GM23338 (cell line): Measurements from ENCODE around the gene ITGA2. TPM values are rescaled to one million over a fixed set of nuclear protein-coding genes. Genes with fewer than 3 reads are reported as not detected.

Experiments
- ATAC-seq: fragments of 200-7000 bp; cut with Tn5 transposase; 3 replicates; pipeline ENCODE4 v1.9.1; 2020
- DNase-seq: peaks from one replicate; pipeline ENCODE4 v3.0.0-alpha.2; 2015; ENCODE audit warnings: low spot score
- H2AFZ ChIP-seq: fragments of 200-600 bp; sonication (generic); 2 replicates; pipeline ENCODE4 v1.8.0; 2016; ENCODE audit warnings: antibody characterized with exemption, mild to moderate bottlenecking, moderate library complexity
- H3F3A ChIP-seq: fragments of 200-600 bp; sonication (generic); replicated peaks from 2 replicates; pipeline ENCODE4 v1.8.0; 2017; ENCODE audit warnings: antibody characterized with exemption, mixed run types, low read depth
- H3K27ac ChIP-seq: fragments of 200-600 bp; sonication (generic); 2 replicates; pipeline ENCODE4 v1.6.1; 2016; ENCODE audit warnings: low read depth
- H3K27me3 ChIP-seq: fragments of 200-600 bp; sonication (generic); 2 replicates; pipeline ENCODE4 v1.8.0; 2016; ENCODE audit warnings: mild to moderate bottlenecking, mixed run types, moderate library complexity; ENCODE audit not compliant: insufficient read depth
- H3K36me3 ChIP-seq: fragments of 200-600 bp; sonication (generic); 2 replicates; pipeline ENCODE4 v1.8.0; 2016; ENCODE audit warnings: mild to moderate bottlenecking; ENCODE audit not compliant: insufficient read depth
- H3K4me1 ChIP-seq: fragments of 200-600 bp; sonication (generic); 2 replicates; pipeline ENCODE4 v1.8.0; 2016; ENCODE audit warnings: mild to moderate bottlenecking, moderate library complexity; ENCODE audit not compliant: insufficient read depth
- H3K4me2 ChIP-seq: fragments of 200-600 bp; sonication (generic); 2 replicates; pipeline ENCODE4 v1.7.1; 2017; ENCODE audit warnings: mixed run types
- H3K4me3 ChIP-seq: fragments of 200-600 bp; sonication (generic); 2 replicates; pipeline ENCODE4 v1.6.1; 2016; ENCODE audit warnings: mixed run types
- H3K79me2 ChIP-seq: fragments of 200-600 bp; sonication (generic); replicated peaks from 2 replicates; pipeline ENCODE4 v1.8.0; 2017; ENCODE audit warnings: mild to moderate bottlenecking; ENCODE audit not compliant: insufficient read depth
- H3K9me2 ChIP-seq: fragments of 200-600 bp; sonication (generic); 2 replicates; pipeline ENCODE4 v1.8.0; 2017; ENCODE audit not compliant: insufficient read depth
- H4K20me1 ChIP-seq: fragments of 200-600 bp; sonication (generic); replicated peaks from 2 replicates; pipeline ENCODE4 v1.8.0; 2017; ENCODE audit warnings: mild to moderate bottlenecking; ENCODE audit not compliant: insufficient read depth
- H3K27ac Mint-ChIP-seq: 2 replicates; pipeline ENCODE4 v1.8.0; 2020; ENCODE audit warnings: inconsistent platforms, mild to moderate bottlenecking, moderate library complexity, mixed read lengths
- H3K27me3 Mint-ChIP-seq: 3 replicates; pipeline ENCODE4 v1.8.0; 2022; ENCODE audit warnings: low read depth, mild to moderate bottlenecking, moderate library complexity, mixed read lengths, inconsistent platforms; ENCODE audit not compliant: insufficient read depth, poor library complexity
- H3K36me3 Mint-ChIP-seq: 3 replicates; pipeline ENCODE4 v1.8.0; 2021; ENCODE audit warnings: low read depth, mild to moderate bottlenecking, inconsistent platforms, moderate library complexity, mixed read lengths
- H3K4me1 Mint-ChIP-seq: 3 replicates; pipeline ENCODE4 v1.8.0; 2020; ENCODE audit warnings: mild to moderate bottlenecking, inconsistent platforms, mixed read lengths
- H3K4me3 Mint-ChIP-seq: 3 replicates; pipeline ENCODE4 v1.8.0; 2021; ENCODE audit warnings: moderate library complexity, mild to moderate bottlenecking, inconsistent platforms, mixed read lengths
- H3K9me3 Mint-ChIP-seq: 3 replicates; pipeline ENCODE4 v1.8.0; 2020; ENCODE audit warnings: moderate library complexity, mild to moderate bottlenecking, inconsistent platforms, mixed read lengths
- CREB1 ChIP-seq: fragments of 250-450 bp; sonication (Bioruptor Pico); IDR thresholded peaks from 2 replicates; pipeline ENCODE4 v1.5.0; 2020; ENCODE audit warnings: low read depth, mild to moderate bottlenecking, moderate library complexity
- EZH2 ChIP-seq: fragments of 200-600 bp; sonication (generic); IDR thresholded peaks from one replicate; pipeline ENCODE4 v1.8.0; 2017; ENCODE audit warnings: antibody characterized with exemption, mild to moderate bottlenecking, low read depth; ENCODE audit not compliant: unreplicated experiment
- EZH2phosphoT487 ChIP-seq: fragments of 200-600 bp; sonication (generic); IDR thresholded peaks from one replicate; pipeline ENCODE4 v1.8.1; 2018; ENCODE audit warnings: antibody characterized with exemption; ENCODE audit not compliant: unreplicated experiment
- JUNB ChIP-seq: IDR thresholded peaks from one replicate; pipeline ENCODE4 v1.6.1; 2016; ENCODE audit warnings: antibody characterized with exemption; ENCODE audit not compliant: unreplicated experiment
- NANOG ChIP-seq: IDR thresholded peaks from 2 replicates; pipeline ENCODE4 v1.6.1; 2016; ENCODE audit warnings: antibody characterized with exemption, borderline replicate concordance
- POLR2AphosphoS5 ChIP-seq: IDR thresholded peaks from 2 replicates; pipeline ENCODE4 v1.6.1; 2016; ENCODE audit warnings: antibody characterized with exemption, low read depth
- REST ChIP-seq: IDR thresholded peaks from one replicate; pipeline ENCODE4 v1.6.1; 2018; ENCODE audit warnings: antibody characterized with exemption; ENCODE audit not compliant: unreplicated experiment
- STAT1 ChIP-seq: IDR thresholded peaks from one replicate; pipeline ENCODE4 v1.6.1; 2016; ENCODE audit warnings: antibody characterized with exemption; ENCODE audit not compliant: unreplicated experiment
- ZNF114 ChIP-seq: fragments of 250-450 bp; sonication (Bioruptor Pico); IDR thresholded peaks from 2 replicates; pipeline ENCODE4 v1.5.0; 2020; ENCODE audit warnings: mild to moderate bottlenecking, moderate library complexity
- ZNF331 ChIP-seq: fragments of 250-450 bp; sonication (Bioruptor Pico); IDR thresholded peaks from 2 replicates; pipeline ENCODE4 v1.5.0; 2020; ENCODE audit warnings: low read depth, mild to moderate bottlenecking, moderate library complexity
- polyA plus RNA-seq: library from polyadenylated mRNA; unstranded; fragments of >200 nt; fragmentation: Nextera tagmentation; extraction: Ambion mirVana; gene quantifications from 2 replicates; pipeline ENCODE4 v1.2.1, GENCODE V29; 2016
- total RNA-seq: library from RNA; depleted of rRNA; stranded (reverse); fragments of >200 nt; shearing (Covaris generic); gene quantifications from 2 replicates; pipeline ENCODE4 v1.2.3, GENCODE V29; 2014
- TF ChIP-seq, protein P1 (sequence below), 2 experiments: fragments of 200-600 bp in 1 of 2; sonication (generic) in 1 of 2; conservative IDR thresholded peaks; 2 replicates each; pipeline versions ENCODE4 v1.5.1 to v1.6.1; 2016 to 2017; ENCODE audit warnings: antibody characterized with exemption in 2 of 2, low read depth in 2 of 2, mild to moderate bottlenecking in 2 of 2, moderate library complexity in 1 of 2
- TF ChIP-seq, protein P2 (sequence below): IDR thresholded peaks from 2 replicates; pipeline ENCODE4 v1.6.1; 2016; ENCODE audit warnings: antibody characterized with exemption
- TF ChIP-seq, protein P3 (sequence below): fragments of 250-450 bp; sonication (Bioruptor Pico); IDR thresholded peaks from 2 replicates; pipeline ENCODE4 v1.5.0; 2020; ENCODE audit warnings: mild to moderate bottlenecking, moderate library complexity

Gene ITGA2
- total and polyA plus RNA-seq, 2 experiments from 2014 or later = 2.6 to 7.1 TPM

DNA sequence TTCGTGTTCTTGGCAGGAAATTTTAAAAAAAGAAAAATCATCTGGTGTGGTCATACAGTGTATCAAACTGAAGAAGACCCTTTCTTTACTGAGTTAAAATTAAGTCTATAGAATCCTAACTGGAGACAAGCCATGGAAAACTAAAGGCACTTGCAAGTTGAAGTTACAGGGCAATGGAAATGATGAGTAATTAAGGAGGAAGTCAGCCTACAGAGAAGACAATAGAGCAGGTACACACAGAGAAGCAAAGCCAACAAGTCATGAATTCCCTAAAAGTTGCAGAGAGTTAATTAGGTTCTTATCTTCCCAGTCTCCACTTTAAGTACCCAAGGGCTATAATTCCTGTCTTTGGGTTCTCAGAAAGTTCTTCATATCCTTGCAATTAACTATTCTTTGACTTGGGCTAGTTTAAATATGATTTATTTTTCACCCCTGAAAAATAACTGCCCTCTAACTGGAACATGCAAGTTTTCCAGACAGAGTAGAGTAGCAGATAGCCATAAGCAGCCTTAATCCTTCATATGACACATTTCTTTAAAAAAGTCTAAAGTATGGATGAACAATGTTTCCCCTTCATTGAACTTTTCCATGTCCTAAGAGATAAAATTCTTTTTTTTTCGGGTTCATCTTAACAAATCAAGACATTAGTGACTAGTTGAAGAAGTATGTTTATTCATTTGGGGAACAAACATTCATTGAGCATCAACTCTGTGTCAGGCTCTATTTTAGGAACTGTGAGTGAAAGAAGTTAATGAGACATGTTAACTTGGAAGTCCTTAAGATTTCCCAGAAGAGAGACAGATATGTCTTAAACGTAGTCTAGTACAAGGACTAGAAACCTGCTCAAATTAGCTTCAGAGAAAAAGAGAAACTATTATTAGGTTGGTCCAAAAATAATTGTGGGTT, 5.2 kb upstream of the ITGA2 start:
- peaks cover 5% of the 10 kb centered on the region for H3K27me3 Mint-ChIP-seq
- TF ChIP-seq, protein P1, sequence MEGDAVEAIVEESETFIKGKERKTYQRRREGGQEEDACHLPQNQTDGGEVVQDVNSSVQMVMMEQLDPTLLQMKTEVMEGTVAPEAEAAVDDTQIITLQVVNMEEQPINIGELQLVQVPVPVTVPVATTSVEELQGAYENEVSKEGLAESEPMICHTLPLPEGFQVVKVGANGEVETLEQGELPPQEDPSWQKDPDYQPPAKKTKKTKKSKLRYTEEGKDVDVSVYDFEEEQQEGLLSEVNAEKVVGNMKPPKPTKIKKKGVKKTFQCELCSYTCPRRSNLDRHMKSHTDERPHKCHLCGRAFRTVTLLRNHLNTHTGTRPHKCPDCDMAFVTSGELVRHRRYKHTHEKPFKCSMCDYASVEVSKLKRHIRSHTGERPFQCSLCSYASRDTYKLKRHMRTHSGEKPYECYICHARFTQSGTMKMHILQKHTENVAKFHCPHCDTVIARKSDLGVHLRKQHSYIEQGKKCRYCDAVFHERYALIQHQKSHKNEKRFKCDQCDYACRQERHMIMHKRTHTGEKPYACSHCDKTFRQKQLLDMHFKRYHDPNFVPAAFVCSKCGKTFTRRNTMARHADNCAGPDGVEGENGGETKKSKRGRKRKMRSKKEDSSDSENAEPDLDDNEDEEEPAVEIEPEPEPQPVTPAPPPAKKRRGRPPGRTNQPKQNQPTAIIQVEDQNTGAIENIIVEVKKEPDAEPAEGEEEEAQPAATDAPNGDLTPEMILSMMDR (conservative IDR thresholded peaks at IDR 0.05; ENCODE audit: low read depth in 2 of 2) = no peak
- TF ChIP-seq JUNB (no peak), EZH2phosphoT487 (no peak), CREB1 (CRISPR knock-in tag) (no peak), ZNF114 (CRISPR knock-in tag) (no peak), EZH2 (no peak), STAT1 (no peak), POLR2AphosphoS5 (no peak), NANOG (no peak), ZNF331 (CRISPR knock-in tag) (no peak), REST (no peak)
- TF ChIP-seq, protein P2, sequence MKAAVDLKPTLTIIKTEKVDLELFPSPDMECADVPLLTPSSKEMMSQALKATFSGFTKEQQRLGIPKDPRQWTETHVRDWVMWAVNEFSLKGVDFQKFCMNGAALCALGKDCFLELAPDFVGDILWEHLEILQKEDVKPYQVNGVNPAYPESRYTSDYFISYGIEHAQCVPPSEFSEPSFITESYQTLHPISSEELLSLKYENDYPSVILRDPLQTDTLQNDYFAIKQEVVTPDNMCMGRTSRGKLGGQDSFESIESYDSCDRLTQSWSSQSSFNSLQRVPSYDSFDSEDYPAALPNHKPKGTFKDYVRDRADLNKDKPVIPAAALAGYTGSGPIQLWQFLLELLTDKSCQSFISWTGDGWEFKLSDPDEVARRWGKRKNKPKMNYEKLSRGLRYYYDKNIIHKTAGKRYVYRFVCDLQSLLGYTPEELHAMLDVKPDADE = no peak
- TF ChIP-seq, protein P3, sequence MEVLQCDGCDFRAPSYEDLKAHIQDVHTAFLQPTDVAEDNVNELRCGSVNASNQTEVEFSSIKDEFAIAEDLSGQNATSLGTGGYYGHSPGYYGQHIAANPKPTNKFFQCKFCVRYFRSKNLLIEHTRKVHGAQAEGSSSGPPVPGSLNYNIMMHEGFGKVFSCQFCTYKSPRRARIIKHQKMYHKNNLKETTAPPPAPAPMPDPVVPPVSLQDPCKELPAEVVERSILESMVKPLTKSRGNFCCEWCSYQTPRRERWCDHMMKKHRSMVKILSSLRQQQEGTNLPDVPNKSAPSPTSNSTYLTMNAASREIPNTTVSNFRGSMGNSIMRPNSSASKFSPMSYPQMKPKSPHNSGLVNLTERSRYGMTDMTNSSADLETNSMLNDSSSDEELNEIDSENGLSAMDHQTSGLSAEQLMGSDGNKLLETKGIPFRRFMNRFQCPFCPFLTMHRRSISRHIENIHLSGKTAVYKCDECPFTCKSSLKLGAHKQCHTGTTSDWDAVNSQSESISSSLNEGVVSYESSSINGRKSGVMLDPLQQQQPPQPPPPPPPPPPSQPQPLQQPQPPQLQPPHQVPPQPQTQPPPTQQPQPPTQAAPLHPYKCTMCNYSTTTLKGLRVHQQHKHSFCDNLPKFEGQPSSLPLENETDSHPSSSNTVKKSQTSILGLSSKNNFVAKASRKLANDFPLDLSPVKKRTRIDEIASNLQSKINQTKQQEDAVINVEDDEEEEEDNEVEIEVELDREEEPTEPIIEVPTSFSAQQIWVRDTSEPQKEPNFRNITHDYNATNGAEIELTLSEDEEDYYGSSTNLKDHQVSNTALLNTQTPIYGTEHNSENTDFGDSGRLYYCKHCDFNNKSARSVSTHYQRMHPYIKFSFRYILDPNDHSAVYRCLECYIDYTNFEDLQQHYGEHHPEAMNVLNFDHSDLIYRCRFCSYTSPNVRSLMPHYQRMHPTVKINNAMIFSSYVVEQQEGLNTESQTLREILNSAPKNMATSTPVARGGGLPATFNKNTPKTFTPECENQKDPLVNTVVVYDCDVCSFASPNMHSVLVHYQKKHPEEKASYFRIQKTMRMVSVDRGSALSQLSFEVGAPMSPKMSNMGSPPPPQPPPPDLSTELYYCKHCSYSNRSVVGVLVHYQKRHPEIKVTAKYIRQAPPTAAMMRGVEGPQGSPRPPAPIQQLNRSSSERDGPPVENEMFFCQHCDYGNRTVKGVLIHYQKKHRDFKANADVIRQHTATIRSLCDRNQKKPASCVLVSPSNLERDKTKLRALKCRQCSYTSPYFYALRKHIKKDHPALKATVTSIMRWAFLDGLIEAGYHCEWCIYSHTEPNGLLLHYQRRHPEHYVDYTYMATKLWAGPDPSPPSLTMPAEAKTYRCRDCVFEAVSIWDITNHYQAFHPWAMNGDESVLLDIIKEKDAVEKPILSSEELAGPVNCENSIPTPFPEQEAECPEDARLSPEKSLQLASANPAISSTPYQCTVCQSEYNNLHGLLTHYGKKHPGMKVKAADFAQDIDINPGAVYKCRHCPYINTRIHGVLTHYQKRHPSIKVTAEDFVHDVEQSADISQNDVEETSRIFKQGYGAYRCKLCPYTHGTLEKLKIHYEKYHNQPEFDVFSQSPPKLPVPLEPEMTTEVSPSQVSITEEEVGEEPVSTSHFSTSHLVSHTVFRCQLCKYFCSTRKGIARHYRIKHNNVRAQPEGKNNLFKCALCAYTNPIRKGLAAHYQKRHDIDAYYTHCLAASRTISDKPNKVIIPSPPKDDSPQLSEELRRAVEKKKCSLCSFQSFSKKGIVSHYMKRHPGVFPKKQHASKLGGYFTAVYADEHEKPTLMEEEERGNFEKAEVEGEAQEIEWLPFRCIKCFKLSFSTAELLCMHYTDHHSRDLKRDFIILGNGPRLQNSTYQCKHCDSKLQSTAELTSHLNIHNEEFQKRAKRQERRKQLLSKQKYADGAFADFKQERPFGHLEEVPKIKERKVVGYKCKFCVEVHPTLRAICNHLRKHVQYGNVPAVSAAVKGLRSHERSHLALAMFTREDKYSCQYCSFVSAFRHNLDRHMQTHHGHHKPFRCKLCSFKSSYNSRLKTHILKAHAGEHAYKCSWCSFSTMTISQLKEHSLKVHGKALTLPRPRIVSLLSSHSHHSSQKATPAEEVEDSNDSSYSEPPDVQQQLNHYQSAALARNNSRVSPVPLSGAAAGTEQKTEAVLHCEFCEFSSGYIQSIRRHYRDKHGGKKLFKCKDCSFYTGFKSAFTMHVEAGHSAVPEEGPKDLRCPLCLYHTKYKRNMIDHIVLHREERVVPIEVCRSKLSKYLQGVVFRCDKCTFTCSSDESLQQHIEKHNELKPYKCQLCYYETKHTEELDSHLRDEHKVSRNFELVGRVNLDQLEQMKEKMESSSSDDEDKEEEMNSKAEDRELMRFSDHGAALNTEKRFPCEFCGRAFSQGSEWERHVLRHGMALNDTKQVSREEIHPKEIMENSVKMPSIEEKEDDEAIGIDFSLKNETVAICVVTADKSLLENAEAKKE (CRISPR knock-in tag) = no peak
- Histone ChIP-seq H3K4me3 (no peak overlapping the region), H3F3A (no peaks in the 10 kb centered on the region), H3K36me3 (no peaks in the 10 kb centered on the region), H3K27ac (no peak overlapping the region), H3K9me2 (no peaks in the 10 kb centered on the region), H3K27me3 (peaks cover 17% of the 10 kb centered on the region), H3K4me2 (no peak overlapping the region), H3K4me1 (no peaks in the 10 kb centered on the region), H2AFZ (no peak overlapping the region), H3K79me2 (no peaks in the 10 kb centered on the region), H4K20me1 (no peaks in the 10 kb centered on the region)
- peaks cover 7% of the 10 kb centered on the region for H3K4me1 Mint-ChIP-seq
- DNase-seq = no peak
- H3K36me3 Mint-ChIP-seq = no peaks in the 10 kb centered on the region
- no peak overlapping the region for H3K4me3 Mint-ChIP-seq
- peaks cover 4% of the 10 kb centered on the region; the same call in 1 of the 3 replicates for H3K9me3 Mint-ChIP-seq
- ATAC-seq = no peak
- no peak overlapping the region for H3K27ac Mint-ChIP-seq
